Ramos (cell line): ENCODE results near the gene SPACA4.

ENCODE experiments used
- in situ Hi-C: fragments of 300-500 bp; cut with MboI; formaldehyde crosslinking; loops from one replicate; pipeline ENCODE4 v1.14.3; 2022; ENCODE audit warnings: low sequenced_read_pairs; ENCODE audit not compliant: unreplicated experiment

Gene SPACA4

DNA sequence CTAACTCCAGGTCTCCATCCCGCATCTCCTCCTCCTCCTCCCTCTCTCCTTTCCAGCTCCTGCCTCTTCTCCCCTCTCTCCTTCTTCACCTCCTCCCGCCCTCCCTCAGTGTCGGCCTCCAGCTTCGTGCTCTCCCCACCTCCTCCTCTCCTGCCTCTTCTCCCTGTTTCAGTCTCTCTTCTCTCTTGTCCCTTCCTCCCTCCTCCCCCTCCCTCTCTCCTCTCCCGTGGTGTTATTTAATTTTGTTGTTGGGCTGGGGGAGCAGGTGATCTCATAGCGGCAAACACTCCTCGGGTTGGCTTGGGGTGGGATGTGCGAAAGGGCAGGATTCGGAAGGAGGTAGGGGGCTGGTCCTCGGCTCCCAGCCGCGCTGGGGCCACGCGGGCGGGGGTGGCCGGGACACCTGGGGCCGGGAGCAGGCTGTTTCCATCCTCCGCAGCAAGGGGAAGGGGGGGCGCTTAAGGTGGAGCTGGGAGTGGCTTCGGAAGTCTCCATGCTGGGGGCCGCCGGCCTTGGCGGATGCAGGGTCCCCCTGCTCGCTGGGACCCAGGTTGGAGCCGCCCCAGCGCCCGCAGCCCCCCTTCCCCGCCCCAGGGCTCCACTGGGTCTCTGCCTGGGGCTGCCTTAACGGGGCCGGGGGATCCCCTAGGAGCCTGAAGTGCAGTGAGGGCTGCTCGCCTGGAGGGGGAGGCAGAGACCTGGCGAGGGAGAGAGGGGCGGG lies 39.6 kb downstream of the SPACA4 start, which contains the start of gene CA11:
CA11 (minus strand) TSS at position 187 of the 721 bp plus-strand sequence. CDS start 555 bp downstream, outside the sequence.
- in situ Hi-C loops: loop anchor here (10.0 kb wide), 1 partner anchor 319 kb away; the partner anchor contains the start of gene FTL

GRCh38 chr19:48646722-48647216 lies 40.2 kb downstream of the SPACA4 start:
- in situ Hi-C loops: loop anchor here (10.0 kb wide), 1 partner anchor 318 kb away; the partner anchor contains the start of gene FTL

DNA sequence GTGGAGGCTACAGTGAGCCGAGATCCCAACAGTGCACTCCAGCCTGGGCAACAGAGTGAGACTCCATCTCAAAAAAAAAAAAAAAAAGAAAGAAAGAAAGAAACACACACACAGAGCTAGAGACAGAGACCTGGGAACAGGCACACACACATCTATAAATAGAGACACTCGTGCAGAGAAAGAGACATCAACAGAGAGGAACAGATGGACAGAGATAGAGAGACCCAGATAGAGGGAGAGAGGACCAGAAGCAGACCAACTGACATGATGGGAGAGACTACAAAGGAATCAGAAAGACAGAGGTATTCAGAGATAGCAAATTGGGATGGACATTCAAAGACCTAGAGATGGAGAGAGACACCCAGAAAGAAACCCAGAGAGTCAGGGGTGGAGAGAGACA lies 41.6 kb downstream of the SPACA4 start:
- in situ Hi-C loops: loop anchor here (10.0 kb wide), 1 partner anchor 317 kb away; the partner anchor contains the start of gene FTL

- in situ Hi-C loops: no loop called here
These were observed 44.6 kb downstream of the SPACA4 start for GRCh38 chr19:48650974-48651682.

DNA sequence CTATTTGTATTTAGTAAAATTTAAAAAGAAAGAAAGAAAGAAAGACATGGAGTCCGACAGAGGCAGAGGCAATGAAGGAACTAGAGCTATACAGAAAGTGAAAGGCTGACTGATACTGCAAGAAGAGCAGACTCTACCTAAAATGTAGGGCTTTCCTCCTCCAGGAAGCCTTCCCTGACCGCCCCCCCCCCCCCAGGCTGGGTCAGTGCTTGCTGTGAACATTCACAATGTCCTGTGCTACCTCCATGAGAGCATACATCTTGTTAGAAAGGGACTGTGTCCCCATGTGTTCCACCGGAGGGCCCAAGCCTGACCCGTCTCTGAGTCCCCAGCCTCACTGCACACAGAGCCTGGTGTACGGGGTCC lies 45.1 kb downstream of the SPACA4 start:
- in situ Hi-C loops: no loop called here

GRCh38 chr19:48654299-48655059 lies 47.9 kb downstream of the SPACA4 start:
- in situ Hi-C loops: no loop called here

DNA sequence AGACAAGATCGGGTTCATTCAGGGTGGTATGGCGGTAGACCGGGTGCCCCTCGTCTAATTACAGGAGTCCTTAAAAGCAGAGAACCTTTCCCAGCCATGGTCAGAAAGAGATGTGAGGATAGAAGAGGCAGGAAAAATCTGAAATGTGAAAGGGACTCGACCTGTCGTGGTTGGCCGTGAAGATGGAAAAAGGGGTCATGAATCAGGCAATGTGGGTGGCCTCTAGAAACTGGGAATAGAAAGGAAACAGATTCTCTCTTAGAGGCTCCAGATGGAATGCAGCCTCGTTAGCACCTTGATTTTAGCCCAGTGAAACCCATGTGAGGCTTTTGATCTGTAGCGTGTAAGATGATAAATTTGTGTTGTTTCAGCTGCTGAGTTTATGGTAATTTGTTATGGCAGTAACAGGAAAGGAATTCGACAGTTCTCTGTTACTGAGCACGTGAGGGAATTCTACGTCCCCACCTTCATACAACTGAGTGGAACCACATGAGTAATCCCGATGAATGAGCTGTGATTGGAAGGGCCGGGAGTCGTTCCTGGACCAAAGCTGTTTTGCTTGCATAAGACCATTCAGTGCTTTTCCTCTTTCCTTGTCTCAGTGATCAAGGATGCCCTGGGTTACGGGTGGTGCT lies 50.4 kb downstream of the SPACA4 start:
- in situ Hi-C loops: no loop called here
